Stimulated activated CD8-positive, alpha-beta memory T cell treated with anti-CD3 and anti-CD28 coated beads, Interleukin-4, amount 100 ng/mL, for 48 hours (primary cell): Measurements from ENCODE around the gene DCK.

Source experiments
- DNase-seq: peaks from one replicate; pipeline ENCODE4 v3.0.0-alpha.2; 2020

DCK gene

DNA sequence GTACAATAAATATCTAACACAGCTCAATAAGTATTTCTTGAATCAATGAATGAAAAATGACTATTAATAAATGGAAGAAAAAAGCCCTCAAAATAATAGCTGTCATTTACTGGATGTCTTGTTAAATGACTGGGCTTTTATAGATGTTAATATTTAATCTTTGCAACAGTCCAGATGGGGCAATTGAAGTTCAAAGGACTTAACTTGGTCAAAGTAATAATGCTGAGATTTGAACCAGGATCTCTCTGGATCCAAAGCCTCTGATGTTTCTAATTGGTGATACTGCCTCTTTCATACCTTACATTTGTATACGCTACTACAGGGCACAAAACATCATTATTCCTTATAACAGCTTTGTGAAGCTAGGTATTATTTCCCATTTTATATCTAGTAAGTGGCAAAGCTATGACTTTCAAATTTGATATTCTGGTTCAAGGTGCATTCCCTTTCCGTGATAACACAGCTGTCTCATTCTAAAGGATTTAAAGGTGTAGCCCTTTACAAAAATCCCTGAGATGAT, 72.6 kb downstream of the DCK start:
- DNase-seq = no peak

DNA sequence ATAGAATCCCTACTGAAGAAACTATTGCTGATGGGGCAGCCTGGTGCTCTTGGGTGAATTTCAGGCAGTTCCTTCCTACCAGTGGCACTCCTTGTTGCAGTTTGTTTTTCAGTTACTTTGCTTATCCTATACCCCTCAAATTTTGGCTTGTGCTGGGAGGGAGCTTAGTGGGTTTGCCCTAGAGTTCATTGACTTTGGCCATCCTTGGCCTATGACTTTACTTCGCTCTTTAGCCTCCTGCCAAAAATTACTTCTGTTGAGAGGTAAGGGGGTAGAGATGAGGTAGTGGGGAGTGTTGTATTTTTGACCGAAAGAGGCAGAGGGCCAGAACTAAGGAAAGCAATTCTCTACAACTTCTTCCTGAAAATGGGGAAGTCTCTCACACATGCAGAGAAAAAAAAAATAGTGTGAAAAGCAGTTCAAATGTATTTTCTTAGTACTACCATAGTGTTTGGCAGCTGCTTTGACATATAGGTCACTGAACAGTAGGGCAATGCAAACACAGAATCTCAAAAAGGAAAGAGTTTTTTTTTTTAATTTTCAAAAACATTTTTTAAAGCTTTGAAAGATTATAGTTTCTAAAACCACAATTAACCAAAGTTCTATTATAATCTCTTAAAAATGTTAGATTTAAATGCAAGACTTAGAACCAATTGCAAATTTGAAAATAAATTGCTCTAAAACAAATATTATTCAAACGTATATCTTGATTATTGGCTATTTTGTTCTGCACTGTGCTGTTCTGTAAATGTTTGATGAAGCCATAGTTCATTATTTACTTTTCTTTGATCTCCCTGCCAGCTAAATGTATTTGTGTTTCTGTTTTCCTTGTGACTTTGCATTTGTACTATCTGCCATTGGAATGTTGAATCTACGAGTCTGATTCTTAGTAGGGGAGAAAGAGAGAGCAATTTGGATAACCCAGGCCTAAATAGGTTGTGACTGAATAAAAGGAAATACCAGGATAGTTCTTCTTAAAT, 73.6 kb downstream of the DCK start:
- DNase-seq = no peak

DNA sequence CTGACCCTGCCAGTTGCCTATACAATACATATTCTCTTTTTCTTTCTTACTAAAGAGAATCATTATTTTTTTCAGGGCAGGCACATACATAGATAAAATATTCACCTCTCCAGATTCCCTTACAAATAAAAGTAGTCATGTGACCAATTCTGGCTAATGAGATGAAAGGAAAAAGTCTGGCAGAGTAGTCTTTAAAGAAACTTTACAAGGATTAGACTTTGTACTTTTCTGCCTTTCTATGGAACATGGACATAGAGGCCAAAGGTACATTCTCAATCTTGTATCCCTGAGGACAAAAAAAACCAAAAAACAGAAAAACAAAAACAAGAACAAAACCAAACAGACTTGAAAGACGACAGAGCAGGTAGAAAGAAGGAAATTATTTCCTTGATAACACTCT, 75.6 kb downstream of the DCK start:
- DNase-seq = no peak

DNA sequence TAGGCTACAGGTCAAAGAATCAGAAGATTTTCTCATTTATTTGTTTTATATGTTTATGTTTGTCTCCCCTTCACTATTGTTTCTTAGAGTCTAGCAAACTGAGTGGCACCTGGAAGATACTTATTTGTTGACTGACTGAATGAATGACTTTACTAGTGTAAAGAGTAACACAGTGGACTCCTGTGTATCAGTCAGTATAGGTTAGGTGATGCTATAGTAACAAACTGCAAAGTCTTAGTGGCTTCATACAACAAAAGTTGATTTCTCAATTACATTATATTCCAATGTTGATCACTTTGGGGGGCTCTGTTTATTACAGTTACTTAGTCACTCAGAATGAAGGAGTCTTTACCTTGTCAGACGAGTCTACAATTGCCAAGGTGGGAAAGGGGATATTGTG, 76.6 kb downstream of the DCK start:
- DNase-seq = no peak

DNA sequence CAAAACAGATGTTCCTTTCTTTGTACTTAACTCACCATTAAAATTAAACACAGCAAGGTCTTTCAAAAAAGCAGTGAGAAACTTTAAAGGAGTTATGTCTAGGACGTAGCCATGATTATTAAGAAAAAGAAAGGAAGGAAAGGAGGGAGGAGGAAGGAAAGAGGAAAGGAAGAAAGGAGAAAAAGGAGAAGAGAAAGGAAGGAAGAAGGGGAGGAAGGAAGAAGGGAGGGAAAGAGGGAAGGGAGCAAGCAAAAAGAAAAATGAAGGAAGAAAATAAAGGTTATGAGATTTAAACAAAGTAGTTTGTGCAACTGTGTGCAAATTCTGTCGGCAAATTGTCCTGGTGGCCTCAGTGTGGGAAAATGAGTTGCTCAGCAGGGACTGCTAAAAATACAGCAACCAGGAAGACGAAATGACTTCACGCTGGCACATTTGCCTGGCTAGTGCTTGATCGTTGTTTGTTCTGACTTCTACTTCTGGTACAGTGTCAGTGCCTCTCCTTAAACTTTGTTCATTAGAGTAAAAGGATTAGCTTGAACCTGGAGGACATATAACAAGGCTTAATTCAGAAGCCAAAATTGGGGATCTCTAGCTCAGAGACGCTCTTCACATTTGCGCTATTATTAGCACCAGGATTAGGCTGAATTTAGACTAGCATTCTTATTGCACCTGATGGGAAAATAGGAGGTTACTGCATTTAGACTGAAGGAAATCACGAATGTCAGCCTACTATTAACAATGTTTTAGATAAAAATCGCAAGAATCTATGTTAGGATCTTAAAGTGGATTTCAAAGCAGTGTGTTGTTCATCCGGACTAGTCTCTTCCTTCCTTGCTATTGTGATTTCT, 81.2 kb downstream of the DCK start:
- DNase-seq = no peak
